Sigmoid colon (tissue), 4 donors: ENCODE data around the gene IWS1.

Source experiments
- CTCF ChIP-seq, 4 experiments: fragments of 450-650 bp in 3 of 4; fragments of 200-600 bp in 1 of 4; IDR thresholded peaks; one replicate each; pipeline ENCODE4 v1.5.1; 2016 to 2019; ENCODE audit warnings: antibody characterized with exemption in 4 of 4, mild to moderate bottlenecking in 3 of 4, moderate library complexity in 2 of 4
- EP300 ChIP-seq, 4 donors: sonication (generic); formaldehyde crosslinking; IDR thresholded peaks; one replicate each; pipeline ENCODE4 v1.6.1; 2017; ENCODE audit warnings: antibody characterized with exemption in 4 of 4
- POLR2A ChIP-seq, 2 donors: fragments of 450-650 bp; IDR thresholded peaks; one replicate each; pipeline ENCODE4 v1.6.1; 2016; ENCODE audit warnings: antibody characterized with exemption in 2 of 2, mild to moderate bottlenecking in 2 of 2, moderate library complexity in 2 of 2
- POLR2AphosphoS5 ChIP-seq, 4 donors: sonication (generic); formaldehyde crosslinking; IDR thresholded peaks; one replicate each; pipeline ENCODE4 v1.6.1; 2017; ENCODE audit warnings: antibody characterized with exemption in 4 of 4

GRCh38 chr2:127508631-127509034 is 17.7 kb downstream of the IWS1 start:
- TF ChIP-seq CTCF (IDR thresholded peaks at IDR 0.05), result no peak
- TF ChIP-seq POLR2A (IDR thresholded peaks at IDR 0.05), result no peak
- peak in 1 of 4 donors; percentile 50 for TF ChIP-seq EP300 (IDR thresholded peaks at IDR 0.05)
- peak in 3 of 4 donors; percentile 46 to 73 (median 49) for TF ChIP-seq POLR2AphosphoS5 (IDR thresholded peaks at IDR 0.05)
